Liver (tissue), 3 donors: ENCODE results near the gene SLC27A4.

ENCODE experiments used
- EGR1 ChIP-seq, 2 donors: IDR thresholded peaks; 2 replicates each; pipeline ENCODE4 v1.6.1; 2016 to 2018; ENCODE audit warnings: antibody characterized with exemption in 2 of 2, low read depth in 2 of 2
- FOXA1 ChIP-seq: IDR thresholded peaks from 2 replicates; pipeline ENCODE4 v1.6.1; 2016; ENCODE audit warnings: antibody characterized with exemption
- GABPA ChIP-seq, 2 donors: IDR thresholded peaks in 1 of 2; conservative IDR thresholded peaks in 1 of 2; 2 replicates each; pipeline ENCODE4 v1.6.1; 2016; ENCODE audit warnings: antibody characterized with exemption in 2 of 2, mild to moderate bottlenecking in 1 of 2, moderate library complexity in 1 of 2
- JUND ChIP-seq, 2 donors: IDR thresholded peaks; 2 replicates each; pipeline ENCODE4 v1.6.1; 2016; ENCODE audit warnings: antibody characterized with exemption in 2 of 2
- RAD21 ChIP-seq, 2 donors: IDR thresholded peaks; 2 replicates each; pipeline ENCODE4 v1.6.1; 2016; ENCODE audit warnings: antibody characterized with exemption in 2 of 2, mild to moderate bottlenecking in 2 of 2
- RXRA ChIP-seq, 2 donors: IDR thresholded peaks; 2 replicates each; pipeline ENCODE4 v1.6.1; 2017 to 2018; ENCODE audit warnings: antibody characterized with exemption in 2 of 2, mild to moderate bottlenecking in 1 of 2
- SP1 ChIP-seq: IDR thresholded peaks from 2 replicates; pipeline ENCODE4 v1.6.1; 2018; ENCODE audit warnings: antibody characterized with exemption, mild to moderate bottlenecking
- TAF1 ChIP-seq: conservative IDR thresholded peaks from 2 replicates; pipeline ENCODE4 v1.6.1; 2016; ENCODE audit warnings: antibody characterized with exemption, mild to moderate bottlenecking
- YY1 ChIP-seq: IDR thresholded peaks from 2 replicates; pipeline ENCODE4 v1.6.1; 2016; ENCODE audit warnings: antibody characterized with exemption, mild to moderate bottlenecking
- TF ChIP-seq, protein P1 (sequence below): fragments of 150-350 bp; IDR thresholded peaks from 2 replicates; pipeline ENCODE4 v1.5.1; 2017; ENCODE audit warnings: improper control_type of control experiment, low read depth, low read length; ENCODE audit not compliant: missing input control
- TF ChIP-seq, protein P2 (sequence below): IDR thresholded peaks from 2 replicates; pipeline ENCODE4 v1.6.1; 2016; ENCODE audit warnings: antibody characterized with exemption
- TF ChIP-seq, protein P3 (sequence below): IDR thresholded peaks from 2 replicates; pipeline ENCODE4 v1.6.1; 2016; ENCODE audit warnings: antibody characterized with exemption
- TF ChIP-seq, protein P4 (sequence below): IDR thresholded peaks from 2 replicates; pipeline ENCODE4 v1.6.1; 2016; ENCODE audit warnings: antibody characterized with exemption, mild to moderate bottlenecking
- TF ChIP-seq, protein P5 (sequence below): IDR thresholded peaks from 2 replicates; pipeline ENCODE4 v1.6.1; 2016; ENCODE audit warnings: antibody characterized with exemption
- donor health status: healthy.
- donor health status: healthy.

DNA sequence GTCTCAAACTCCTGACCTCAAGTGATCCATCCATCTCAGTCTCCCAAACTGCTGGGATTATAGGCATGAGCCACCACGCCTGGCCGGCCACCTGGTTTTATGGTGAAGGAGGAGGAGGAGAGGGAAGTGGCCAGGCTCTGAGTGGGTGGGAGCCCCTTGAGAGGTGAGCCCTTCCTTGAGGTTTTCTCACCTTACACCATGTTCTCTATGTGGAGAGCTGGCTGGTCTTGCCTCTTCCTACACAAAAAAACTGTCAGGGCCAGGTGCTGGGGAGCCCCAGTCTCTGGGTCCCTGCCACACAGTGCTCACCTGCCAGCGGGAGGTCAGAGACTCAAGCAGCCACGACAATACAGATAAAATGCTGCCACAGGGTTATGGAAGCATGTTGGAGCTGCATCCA is 46.2 kb upstream of the SLC27A4 start:
- TF ChIP-seq, protein P1, sequence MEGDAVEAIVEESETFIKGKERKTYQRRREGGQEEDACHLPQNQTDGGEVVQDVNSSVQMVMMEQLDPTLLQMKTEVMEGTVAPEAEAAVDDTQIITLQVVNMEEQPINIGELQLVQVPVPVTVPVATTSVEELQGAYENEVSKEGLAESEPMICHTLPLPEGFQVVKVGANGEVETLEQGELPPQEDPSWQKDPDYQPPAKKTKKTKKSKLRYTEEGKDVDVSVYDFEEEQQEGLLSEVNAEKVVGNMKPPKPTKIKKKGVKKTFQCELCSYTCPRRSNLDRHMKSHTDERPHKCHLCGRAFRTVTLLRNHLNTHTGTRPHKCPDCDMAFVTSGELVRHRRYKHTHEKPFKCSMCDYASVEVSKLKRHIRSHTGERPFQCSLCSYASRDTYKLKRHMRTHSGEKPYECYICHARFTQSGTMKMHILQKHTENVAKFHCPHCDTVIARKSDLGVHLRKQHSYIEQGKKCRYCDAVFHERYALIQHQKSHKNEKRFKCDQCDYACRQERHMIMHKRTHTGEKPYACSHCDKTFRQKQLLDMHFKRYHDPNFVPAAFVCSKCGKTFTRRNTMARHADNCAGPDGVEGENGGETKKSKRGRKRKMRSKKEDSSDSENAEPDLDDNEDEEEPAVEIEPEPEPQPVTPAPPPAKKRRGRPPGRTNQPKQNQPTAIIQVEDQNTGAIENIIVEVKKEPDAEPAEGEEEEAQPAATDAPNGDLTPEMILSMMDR, result no peak
- TF ChIP-seq RXRA (IDR thresholded peaks at IDR 0.05) (no peak), SP1 (no peak), YY1 (no peak), GABPA (IDR thresholded peaks at IDR 0.05 in 1 of 2, conservative IDR thresholded peaks at IDR 0.05 in 1 of 2) (no peak), TAF1 (no peak), RAD21 (IDR thresholded peaks at IDR 0.05) (no peak), EGR1 (IDR thresholded peaks at IDR 0.05; ENCODE audit: low read depth in 2 of 2) (no peak), JUND (IDR thresholded peaks at IDR 0.05) (no peak), FOXA1 (no peak)
- TF ChIP-seq, protein P2, sequence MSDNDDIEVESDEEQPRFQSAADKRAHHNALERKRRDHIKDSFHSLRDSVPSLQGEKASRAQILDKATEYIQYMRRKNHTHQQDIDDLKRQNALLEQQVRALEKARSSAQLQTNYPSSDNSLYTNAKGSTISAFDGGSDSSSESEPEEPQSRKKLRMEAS, result no peak
- TF ChIP-seq, protein P3, sequence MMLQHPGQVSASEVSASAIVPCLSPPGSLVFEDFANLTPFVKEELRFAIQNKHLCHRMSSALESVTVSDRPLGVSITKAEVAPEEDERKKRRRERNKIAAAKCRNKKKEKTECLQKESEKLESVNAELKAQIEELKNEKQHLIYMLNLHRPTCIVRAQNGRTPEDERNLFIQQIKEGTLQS, result no peak
- TF ChIP-seq, protein P4, sequence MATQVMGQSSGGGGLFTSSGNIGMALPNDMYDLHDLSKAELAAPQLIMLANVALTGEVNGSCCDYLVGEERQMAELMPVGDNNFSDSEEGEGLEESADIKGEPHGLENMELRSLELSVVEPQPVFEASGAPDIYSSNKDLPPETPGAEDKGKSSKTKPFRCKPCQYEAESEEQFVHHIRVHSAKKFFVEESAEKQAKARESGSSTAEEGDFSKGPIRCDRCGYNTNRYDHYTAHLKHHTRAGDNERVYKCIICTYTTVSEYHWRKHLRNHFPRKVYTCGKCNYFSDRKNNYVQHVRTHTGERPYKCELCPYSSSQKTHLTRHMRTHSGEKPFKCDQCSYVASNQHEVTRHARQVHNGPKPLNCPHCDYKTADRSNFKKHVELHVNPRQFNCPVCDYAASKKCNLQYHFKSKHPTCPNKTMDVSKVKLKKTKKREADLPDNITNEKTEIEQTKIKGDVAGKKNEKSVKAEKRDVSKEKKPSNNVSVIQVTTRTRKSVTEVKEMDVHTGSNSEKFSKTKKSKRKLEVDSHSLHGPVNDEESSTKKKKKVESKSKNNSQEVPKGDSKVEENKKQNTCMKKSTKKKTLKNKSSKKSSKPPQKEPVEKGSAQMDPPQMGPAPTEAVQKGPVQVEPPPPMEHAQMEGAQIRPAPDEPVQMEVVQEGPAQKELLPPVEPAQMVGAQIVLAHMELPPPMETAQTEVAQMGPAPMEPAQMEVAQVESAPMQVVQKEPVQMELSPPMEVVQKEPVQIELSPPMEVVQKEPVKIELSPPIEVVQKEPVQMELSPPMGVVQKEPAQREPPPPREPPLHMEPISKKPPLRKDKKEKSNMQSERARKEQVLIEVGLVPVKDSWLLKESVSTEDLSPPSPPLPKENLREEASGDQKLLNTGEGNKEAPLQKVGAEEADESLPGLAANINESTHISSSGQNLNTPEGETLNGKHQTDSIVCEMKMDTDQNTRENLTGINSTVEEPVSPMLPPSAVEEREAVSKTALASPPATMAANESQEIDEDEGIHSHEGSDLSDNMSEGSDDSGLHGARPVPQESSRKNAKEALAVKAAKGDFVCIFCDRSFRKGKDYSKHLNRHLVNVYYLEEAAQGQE, result no peak
- TF ChIP-seq, protein P5, sequence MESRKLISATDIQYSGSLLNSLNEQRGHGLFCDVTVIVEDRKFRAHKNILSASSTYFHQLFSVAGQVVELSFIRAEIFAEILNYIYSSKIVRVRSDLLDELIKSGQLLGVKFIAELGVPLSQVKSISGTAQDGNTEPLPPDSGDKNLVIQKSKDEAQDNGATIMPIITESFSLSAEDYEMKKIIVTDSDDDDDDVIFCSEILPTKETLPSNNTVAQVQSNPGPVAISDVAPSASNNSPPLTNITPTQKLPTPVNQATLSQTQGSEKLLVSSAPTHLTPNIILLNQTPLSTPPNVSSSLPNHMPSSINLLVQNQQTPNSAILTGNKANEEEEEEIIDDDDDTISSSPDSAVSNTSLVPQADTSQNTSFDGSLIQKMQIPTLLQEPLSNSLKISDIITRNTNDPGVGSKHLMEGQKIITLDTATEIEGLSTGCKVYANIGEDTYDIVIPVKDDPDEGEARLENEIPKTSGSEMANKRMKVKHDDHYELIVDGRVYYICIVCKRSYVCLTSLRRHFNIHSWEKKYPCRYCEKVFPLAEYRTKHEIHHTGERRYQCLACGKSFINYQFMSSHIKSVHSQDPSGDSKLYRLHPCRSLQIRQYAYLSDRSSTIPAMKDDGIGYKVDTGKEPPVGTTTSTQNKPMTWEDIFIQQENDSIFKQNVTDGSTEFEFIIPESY, result no peak
